ENCODE results near the gene CRIM1. TPM values are rescaled to one million over a fixed set of nuclear protein-coding genes. Genes with fewer than 3 reads are reported as not detected.

The CRIM1 gene
- total RNA-seq, 1 donor from 2014 or later: 246 TPM

DNA sequence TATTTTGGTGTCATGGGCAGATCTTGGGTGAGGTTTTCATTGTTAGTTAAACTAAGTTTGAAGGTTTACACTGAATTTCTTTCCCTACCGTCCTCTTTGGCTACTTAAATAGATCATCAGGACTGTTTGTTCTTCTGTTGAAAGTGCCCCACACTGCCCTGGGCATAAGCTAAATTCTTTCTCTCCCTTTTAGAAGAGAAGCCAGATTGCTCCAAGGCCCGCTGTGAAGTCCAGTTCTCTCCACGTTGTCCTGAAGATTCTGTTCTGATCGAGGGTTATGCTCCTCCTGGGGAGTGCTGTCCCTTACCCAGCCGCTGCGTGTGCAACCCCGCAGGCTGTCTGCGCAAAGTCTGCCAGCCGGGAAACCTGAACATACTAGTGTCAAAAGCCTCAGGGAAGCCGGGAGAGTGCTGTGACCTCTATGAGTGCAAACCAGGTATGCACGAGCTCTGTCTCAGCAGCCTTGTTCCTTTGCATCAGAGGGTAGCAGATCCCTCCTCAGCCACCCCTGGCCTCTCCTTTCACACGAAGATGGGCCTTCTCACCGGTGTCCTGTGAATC is 85.6 kb downstream of the CRIM1 start:
- TF ChIP-seq, protein P1, sequence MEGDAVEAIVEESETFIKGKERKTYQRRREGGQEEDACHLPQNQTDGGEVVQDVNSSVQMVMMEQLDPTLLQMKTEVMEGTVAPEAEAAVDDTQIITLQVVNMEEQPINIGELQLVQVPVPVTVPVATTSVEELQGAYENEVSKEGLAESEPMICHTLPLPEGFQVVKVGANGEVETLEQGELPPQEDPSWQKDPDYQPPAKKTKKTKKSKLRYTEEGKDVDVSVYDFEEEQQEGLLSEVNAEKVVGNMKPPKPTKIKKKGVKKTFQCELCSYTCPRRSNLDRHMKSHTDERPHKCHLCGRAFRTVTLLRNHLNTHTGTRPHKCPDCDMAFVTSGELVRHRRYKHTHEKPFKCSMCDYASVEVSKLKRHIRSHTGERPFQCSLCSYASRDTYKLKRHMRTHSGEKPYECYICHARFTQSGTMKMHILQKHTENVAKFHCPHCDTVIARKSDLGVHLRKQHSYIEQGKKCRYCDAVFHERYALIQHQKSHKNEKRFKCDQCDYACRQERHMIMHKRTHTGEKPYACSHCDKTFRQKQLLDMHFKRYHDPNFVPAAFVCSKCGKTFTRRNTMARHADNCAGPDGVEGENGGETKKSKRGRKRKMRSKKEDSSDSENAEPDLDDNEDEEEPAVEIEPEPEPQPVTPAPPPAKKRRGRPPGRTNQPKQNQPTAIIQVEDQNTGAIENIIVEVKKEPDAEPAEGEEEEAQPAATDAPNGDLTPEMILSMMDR (IDR thresholded peaks at IDR 0.05; ENCODE audit: unreplicated experiment): no peak
- Mint-ChIP-seq H3K9me3 (ENCODE audit: unreplicated experiment) (no peaks in the 10 kb centered on the region), H3K36me3 (ENCODE audit: low read depth, unreplicated experiment) (peaks cover 69% of the 10 kb centered on the region), H3K4me1 (ENCODE audit: unreplicated experiment) (peaks cover 34% of the 10 kb centered on the region), H3K4me3 (ENCODE audit: unreplicated experiment) (peak overlapping the region; percentile 21), H3K27me3 (ENCODE audit: unreplicated experiment) (peaks cover 5% of the 10 kb centered on the region), H3K27ac (ENCODE audit: unreplicated experiment) (peak overlapping the region; percentile 20)
- DNase-seq (ENCODE audit: low spot score): no peak

DNA sequence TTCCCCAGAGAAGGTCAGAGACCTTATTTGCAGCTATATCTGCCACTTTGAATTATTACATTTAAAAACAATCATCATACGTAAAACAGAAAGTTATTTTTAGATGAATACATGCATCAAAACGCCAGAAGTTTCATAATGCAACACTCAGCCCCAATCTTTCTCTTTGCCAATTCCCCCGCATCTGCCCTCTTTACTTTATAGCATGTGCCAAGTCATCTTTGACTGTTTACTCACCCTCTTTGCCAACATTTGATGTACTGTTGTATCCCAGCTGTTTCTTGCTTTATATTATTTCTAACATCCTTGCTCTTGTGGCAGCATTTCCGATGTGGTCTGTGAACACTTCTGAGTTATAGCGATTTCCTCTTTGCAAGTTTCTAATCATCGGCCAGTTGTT is 86.2 kb downstream of the CRIM1 start:
- Mint-ChIP-seq H3K27ac (ENCODE audit: unreplicated experiment) (no peak overlapping the region), H3K27me3 (ENCODE audit: unreplicated experiment) (peaks cover 5% of the 10 kb centered on the region), H3K9me3 (ENCODE audit: unreplicated experiment) (no peaks in the 10 kb centered on the region), H3K36me3 (ENCODE audit: low read depth, unreplicated experiment) (peaks cover 75% of the 10 kb centered on the region), H3K4me3 (ENCODE audit: unreplicated experiment) (peak overlapping the region; percentile 21), H3K4me1 (ENCODE audit: unreplicated experiment) (peaks cover 34% of the 10 kb centered on the region)
- TF ChIP-seq, protein P1 (IDR thresholded peaks at IDR 0.05; ENCODE audit: unreplicated experiment): no peak
- no peak for DNase-seq (ENCODE audit: low spot score)

DNA sequence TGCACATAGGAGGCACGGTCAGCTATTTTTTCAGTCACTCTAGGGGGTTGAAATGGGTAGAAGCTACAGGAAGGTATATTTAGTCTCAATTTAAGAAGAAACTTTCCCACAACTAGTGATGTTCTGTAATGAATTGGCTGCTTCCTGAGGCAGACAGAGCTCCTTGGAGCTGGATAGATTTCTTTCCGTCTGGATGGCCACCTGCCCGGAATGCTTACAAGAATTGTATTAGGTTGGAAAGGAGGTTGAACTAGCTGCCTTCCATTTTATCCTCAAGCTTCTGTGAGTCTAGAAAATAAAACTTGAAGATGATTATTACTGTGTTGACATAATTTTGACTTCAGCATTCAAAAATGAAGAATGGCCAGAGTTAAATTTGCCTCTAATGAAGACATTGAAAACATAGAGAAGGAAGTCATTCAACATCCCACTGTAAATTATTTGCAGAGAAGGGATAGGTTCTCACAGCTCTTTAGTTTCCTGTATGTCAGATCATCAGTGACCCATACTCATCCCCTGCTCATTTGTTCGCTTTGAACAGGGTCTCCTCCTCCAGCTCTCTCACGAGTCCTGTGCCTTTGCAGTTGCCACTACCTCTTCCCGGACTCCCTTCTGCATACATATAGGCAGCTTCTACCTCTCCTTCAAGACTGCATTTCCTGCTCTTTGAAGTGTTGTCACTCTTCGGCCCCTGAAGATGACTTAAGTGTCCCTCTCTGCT is 88.8 kb downstream of the CRIM1 start:
- no peak overlapping the region for H3K27ac Mint-ChIP-seq (ENCODE audit: unreplicated experiment)
- no peaks in the 10 kb centered on the region for H3K9me3 Mint-ChIP-seq (ENCODE audit: unreplicated experiment)
- H3K36me3 Mint-ChIP-seq (ENCODE audit: low read depth, unreplicated experiment): peaks cover 79% of the 10 kb centered on the region
- DNase-seq (ENCODE audit: low spot score): no peak
- peaks cover 41% of the 10 kb centered on the region for H3K4me1 Mint-ChIP-seq (ENCODE audit: unreplicated experiment)
- H3K4me3 Mint-ChIP-seq (ENCODE audit: unreplicated experiment): peak overlapping the region; percentile 2
- TF ChIP-seq, protein P1 (IDR thresholded peaks at IDR 0.05; ENCODE audit: unreplicated experiment): no peak
- H3K27me3 Mint-ChIP-seq (ENCODE audit: unreplicated experiment): peaks cover 3% of the 10 kb centered on the region

DNA sequence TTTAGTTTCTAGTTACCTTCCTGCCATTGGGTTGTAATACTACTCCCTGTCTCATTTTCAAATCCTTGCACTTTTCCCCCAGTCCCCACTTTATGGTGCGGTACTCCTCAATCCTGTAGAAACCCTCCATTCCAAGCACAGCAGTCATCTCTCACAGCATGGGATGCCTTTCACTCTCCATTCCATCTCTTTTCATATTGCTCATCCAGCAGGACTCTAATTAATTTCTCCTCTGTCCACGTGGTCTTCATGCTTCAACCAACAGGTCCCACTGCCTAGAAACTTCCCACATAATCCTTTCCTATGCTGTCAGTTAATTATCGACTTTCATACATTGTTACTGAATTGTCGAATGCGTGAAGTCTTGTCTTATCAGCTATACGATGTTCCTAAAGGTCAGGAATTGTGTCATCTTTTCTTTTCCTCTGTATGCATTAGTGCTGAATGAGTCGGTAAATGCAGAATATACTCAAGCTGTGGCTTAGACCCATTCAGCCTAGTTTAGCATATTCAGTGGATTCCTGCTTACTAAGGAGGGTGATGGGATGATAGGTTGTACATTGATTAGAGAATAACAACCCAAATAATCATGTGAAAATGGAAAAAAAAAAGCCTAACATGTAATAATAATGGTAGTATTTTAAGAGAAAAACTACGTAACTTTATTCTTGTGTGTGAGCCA is 89.7 kb downstream of the CRIM1 start:
- Mint-ChIP-seq H3K4me3 (ENCODE audit: unreplicated experiment) (peak overlapping the region; percentile 13), H3K27ac (ENCODE audit: unreplicated experiment) (peak overlapping the region; percentile 62), H3K36me3 (ENCODE audit: low read depth, unreplicated experiment) (peaks cover 80% of the 10 kb centered on the region), H3K4me1 (ENCODE audit: unreplicated experiment) (peaks cover 45% of the 10 kb centered on the region), H3K9me3 (ENCODE audit: unreplicated experiment) (no peaks in the 10 kb centered on the region), H3K27me3 (ENCODE audit: unreplicated experiment) (peaks cover 5% of the 10 kb centered on the region)
- DNase-seq (ENCODE audit: low spot score): no peak
- TF ChIP-seq, protein P1 (IDR thresholded peaks at IDR 0.05; ENCODE audit: unreplicated experiment): no peak

DNA sequence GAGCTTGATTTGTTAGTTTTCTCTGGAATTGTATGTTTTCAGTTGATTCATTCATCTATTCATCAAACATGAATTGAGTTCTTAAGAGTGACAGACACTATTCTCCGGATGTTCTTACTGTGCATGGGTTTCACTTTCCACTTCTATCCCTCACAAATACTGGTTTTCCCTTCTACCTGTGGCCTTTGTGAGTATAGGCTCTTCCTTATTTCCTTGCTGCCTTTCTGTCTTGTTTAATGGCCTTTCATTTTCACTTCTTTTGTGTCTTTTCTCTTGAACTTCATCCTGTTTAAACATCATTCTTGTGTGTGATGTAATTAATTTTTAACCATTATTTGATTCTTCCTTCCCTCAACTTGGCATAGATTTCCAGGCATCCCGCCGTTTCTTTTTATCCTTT is 90.7 kb downstream of the CRIM1 start:
- Mint-ChIP-seq H3K27ac (ENCODE audit: unreplicated experiment) (peak overlapping the region; percentile 65), H3K4me3 (ENCODE audit: unreplicated experiment) (peak overlapping the region; percentile 2), H3K36me3 (ENCODE audit: low read depth, unreplicated experiment) (peaks cover 79% of the 10 kb centered on the region), H3K4me1 (ENCODE audit: unreplicated experiment) (peaks cover 51% of the 10 kb centered on the region), H3K27me3 (ENCODE audit: unreplicated experiment) (peaks cover 6% of the 10 kb centered on the region), H3K9me3 (ENCODE audit: unreplicated experiment) (no peaks in the 10 kb centered on the region)
- TF ChIP-seq, protein P1 (IDR thresholded peaks at IDR 0.05; ENCODE audit: unreplicated experiment): no peak
- no peak for DNase-seq (ENCODE audit: low spot score)
